GM12892 (cell line): ENCODE results near the gene NR2C2AP.

Source experiments
- POLR2A ChIP-seq: IDR thresholded peaks from 2 replicates; pipeline ENCODE4 v1.6.1; 2011; ENCODE audit warnings: low read depth, low read length, control low read depth
- POLR2AphosphoS5 ChIP-seq: IDR thresholded peaks from 2 replicates; pipeline ENCODE4 v1.6.1; 2011; ENCODE audit warnings: low read depth, low read length, control low read depth
- TAF1 ChIP-seq: IDR thresholded peaks from 2 replicates; pipeline ENCODE4 v1.6.1; 2011; ENCODE audit warnings: low read depth, mild to moderate bottlenecking, control low read depth, low read length, borderline replicate concordance

- no peak for TF ChIP-seq POLR2A
- TF ChIP-seq POLR2AphosphoS5 = no peak
- no peak for TF ChIP-seq TAF1
These were observed 11.7 kb upstream of the NR2C2AP start for GRCh38 chr19:19214892-19215291.
